ENCODE measurements around the gene ENTPD1. TPM values are rescaled to one million over a fixed set of nuclear protein-coding genes. Genes with fewer than 3 reads are reported as not detected.
"Not testable (repeated sequence)": the region's sequence is repeated elsewhere in the genome, so short reads cannot be mapped to it uniquely, and the experiment has no call there.

The ENTPD1 gene, protein sequence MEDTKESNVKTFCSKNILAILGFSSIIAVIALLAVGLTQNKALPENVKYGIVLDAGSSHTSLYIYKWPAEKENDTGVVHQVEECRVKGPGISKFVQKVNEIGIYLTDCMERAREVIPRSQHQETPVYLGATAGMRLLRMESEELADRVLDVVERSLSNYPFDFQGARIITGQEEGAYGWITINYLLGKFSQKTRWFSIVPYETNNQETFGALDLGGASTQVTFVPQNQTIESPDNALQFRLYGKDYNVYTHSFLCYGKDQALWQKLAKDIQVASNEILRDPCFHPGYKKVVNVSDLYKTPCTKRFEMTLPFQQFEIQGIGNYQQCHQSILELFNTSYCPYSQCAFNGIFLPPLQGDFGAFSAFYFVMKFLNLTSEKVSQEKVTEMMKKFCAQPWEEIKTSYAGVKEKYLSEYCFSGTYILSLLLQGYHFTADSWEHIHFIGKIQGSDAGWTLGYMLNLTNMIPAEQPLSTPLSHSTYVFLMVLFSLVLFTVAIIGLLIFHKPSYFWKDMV
- total RNA-seq (100 to 1,000 TPM in 1 of 2 donors, 10 to 100 TPM in 1; 77.8 to 110 TPM), polyA plus RNA-seq (10 to 100 TPM; 18.2 to 22.2 TPM)
- long read RNA-seq, donor 1, transcript ENTPD1-203 (10 exons, 1,903 nt): minor isoform, 13 of 231 reads
- long read RNA-seq, donor 1, transcript ENTPD1-201 (10 exons, 2,035 nt): major isoform, 108 of 231 reads
- long read RNA-seq, donor 1, partial matches to known transcripts: 41 of 231 reads
- long read RNA-seq, donor 1, other reads (novel, unspliced or antisense): 63 of 231 reads
- long read RNA-seq, donor 2, transcript ENTPD1-201 (10 exons, 2,035 nt): major isoform, 13 of 44 reads
- long read RNA-seq, donor 2, partial matches to known transcripts: 9 of 44 reads
- long read RNA-seq, donor 2, other reads (novel, unspliced or antisense): 20 of 44 reads

DNA sequence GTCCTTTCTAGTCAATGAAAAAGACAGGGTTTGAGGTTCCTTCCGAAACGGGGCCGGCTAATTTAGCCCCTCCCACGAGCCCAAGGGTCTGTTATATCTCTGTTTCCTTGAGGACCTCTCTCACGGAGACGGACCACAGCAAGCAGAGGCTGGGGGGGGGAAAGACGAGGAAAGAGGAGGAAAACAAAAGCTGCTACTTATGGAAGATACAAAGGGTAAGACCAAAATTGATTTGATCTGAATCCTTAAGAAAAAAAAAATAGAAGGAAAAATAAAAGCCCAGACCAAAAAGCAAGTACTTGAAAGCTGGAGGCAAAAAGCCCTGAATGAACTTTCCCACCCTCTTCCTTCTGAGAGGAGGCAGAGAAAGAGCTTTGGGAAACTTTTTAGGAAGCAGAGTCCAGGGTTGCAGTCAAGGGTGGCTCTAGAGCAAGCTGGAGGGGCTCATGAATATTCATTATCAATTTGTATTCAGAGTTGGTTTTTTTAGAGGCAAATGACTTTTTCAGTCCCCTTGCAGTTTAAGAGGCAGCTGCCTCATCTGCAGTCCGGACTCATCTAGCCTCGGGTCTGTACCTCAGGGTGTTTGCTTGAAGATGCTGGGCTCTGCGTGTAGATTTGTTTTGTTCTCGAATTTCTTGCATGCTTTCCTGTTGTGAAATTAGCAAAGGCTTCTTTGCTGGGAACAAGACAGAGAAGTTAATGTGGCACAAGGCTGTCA lies at the start of gene ENTPD1:
Gene ENTPD1 (plus strand): TSS at position 123 of the 721 bp plus-strand sequence. CDS start 77 bp downstream, at position 200.
- DNase-seq (peak in 1 of 2 donors; percentile 48), ATAC-seq (ENCODE audit: low FRiP score) (peak; percentile 15)
- H3K27ac ChIP-seq (ENCODE audit: low read depth in 1 of 2, low read length in 2 of 2): peak within 1 kb of the TSS; percentile 21 to 64
- peaks cover 2 to 5% of the 10 kb centered on the region in 2 donors for H3K4me1 ChIP-seq (ENCODE audit: control insufficient read depth in 1 of 2, insufficient read depth in 2 of 2, low read length in 2 of 2)
- WGBS, 2 donors: 0 to 1% methylated on average over 11 of the region's 11 CpGs
- H3K9me3 ChIP-seq (ENCODE audit: control insufficient read depth, low read length): no peaks in the 10 kb centered on the region
- no peaks in the 10 kb centered on the region for H3K27me3 ChIP-seq (ENCODE audit: control insufficient read depth in 1 of 2, insufficient read depth in 2 of 2, low read length in 1 of 2)
- intact Hi-C loops (cut with DNase I): loop anchor here in 1 of 2 donors (5.0 kb wide), 2 partner anchors 36 to 81 kb away; no protein-coding TSS in a partner anchor
- peak within 1 kb of the TSS; percentile 49 to 78 for H3K4me3 ChIP-seq (ENCODE audit: low read length in 2 of 2)
- no peaks in the 10 kb centered on the region for H3K36me3 ChIP-seq (ENCODE audit: control insufficient read depth in 1 of 2, insufficient read depth in 2 of 2, low read length in 1 of 2)

DNA sequence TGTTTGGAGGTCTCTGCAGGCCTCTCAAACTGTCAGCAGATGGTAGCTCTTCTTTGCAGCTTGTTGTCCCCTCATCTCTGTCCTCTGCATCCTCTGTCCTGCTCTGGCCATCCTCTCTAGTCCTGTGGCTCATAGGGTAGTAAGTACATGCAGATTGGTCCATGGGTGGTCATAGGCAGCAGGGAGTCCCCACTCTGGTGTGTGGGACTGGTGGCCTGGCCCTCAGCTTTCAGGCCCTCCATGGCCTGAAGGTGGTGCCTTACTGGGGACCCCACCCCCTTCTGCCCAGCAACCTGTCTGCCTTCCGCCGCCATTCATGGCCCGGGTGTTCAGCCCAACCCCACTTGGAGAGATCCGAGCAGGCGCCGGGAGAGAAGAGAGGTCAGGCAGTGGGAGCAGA lies 49.4 kb upstream of the ENTPD1 start:
- 47% methylated on average over 6 of the region's 6 CpGs for WGBS, 2 donors
- no peaks in the 10 kb centered on the region for H3K9me3 ChIP-seq (ENCODE audit: control insufficient read depth, low read length)
- ATAC-seq (ENCODE audit: low FRiP score): no peak
- H3K27ac ChIP-seq (ENCODE audit: low read depth in 1 of 2, low read length in 2 of 2): no peak overlapping the region
- no peaks in the 10 kb centered on the region for H3K36me3 ChIP-seq (ENCODE audit: control insufficient read depth in 1 of 2, insufficient read depth in 2 of 2, low read length in 1 of 2)
- intact Hi-C loops (cut with DNase I): no loop called here
- no peak overlapping the region for H3K4me3 ChIP-seq (ENCODE audit: low read length in 2 of 2)
- no peak for DNase-seq
- H3K4me1 ChIP-seq (ENCODE audit: control insufficient read depth in 1 of 2, insufficient read depth in 2 of 2, low read length in 2 of 2): no peaks in the 10 kb centered on the region
- no peaks in the 10 kb centered on the region for H3K27me3 ChIP-seq (ENCODE audit: control insufficient read depth in 1 of 2, insufficient read depth in 2 of 2, low read length in 1 of 2)

DNA sequence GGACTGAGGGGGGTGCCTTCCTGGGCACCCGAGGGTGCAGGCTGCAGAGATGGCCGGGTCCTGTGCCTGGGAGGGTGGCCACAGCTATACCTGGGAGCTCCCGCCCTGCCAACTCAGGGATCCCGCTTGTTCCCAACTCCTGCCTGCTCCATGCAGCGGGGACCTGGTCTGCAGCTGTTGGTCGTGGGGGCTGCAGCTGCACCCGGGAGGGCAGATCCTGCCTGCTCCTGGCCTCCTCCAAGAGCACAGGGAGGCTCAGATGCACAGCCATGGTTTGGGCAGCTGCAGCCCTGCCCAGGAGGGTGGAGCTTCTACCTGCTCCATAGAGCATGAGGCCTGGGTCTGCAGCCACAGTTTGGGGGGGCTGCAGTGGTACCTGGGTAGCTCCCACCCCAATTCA lies 49.0 kb upstream of the ENTPD1 start:
- H3K4me1 ChIP-seq (ENCODE audit: control insufficient read depth in 1 of 2, insufficient read depth in 2 of 2, low read length in 2 of 2): no peaks in the 10 kb centered on the region
- no peaks in the 10 kb centered on the region for H3K27me3 ChIP-seq (ENCODE audit: control insufficient read depth in 1 of 2, insufficient read depth in 2 of 2, low read length in 1 of 2)
- H3K36me3 ChIP-seq (ENCODE audit: control insufficient read depth in 1 of 2, insufficient read depth in 2 of 2, low read length in 1 of 2): no peaks in the 10 kb centered on the region
- H3K4me3 ChIP-seq (ENCODE audit: low read length in 2 of 2): no peak overlapping the region
- WGBS, 2 donors: 91 to 96% methylated on average over 7 of the region's 7 CpGs
- H3K27ac ChIP-seq (ENCODE audit: low read depth in 1 of 2, low read length in 2 of 2): no peak overlapping the region
- no peaks in the 10 kb centered on the region for H3K9me3 ChIP-seq (ENCODE audit: control insufficient read depth, low read length)
- DNase-seq (no peak), ATAC-seq (ENCODE audit: low FRiP score) (peak; percentile 38)
- intact Hi-C loops (cut with DNase I): no loop called here

DNA sequence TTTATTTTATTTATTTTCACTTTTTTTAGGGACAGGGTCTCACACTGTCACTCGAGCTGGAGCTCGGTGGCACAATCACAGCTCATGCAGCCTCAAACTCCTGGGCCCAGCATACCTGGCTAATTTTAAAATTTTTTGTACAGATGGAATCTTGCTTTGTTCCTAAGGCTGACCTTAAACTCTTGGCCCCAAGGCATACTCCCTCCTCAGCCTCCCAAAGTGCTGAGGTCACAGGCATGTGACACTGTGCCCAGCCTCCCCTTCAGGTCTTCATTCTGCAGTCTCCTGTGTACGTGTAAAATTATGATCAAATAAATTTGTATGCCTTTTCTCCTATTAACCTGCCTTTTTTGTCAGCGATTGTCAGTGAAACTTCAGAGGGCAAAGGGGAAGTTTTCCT lies 44.5 kb upstream of the ENTPD1 start:
- Histone ChIP-seq H3K27me3 (ENCODE audit: control insufficient read depth in 1 of 2, insufficient read depth in 2 of 2, low read length in 1 of 2) (no peaks in the 10 kb centered on the region), H3K36me3 (ENCODE audit: control insufficient read depth in 1 of 2, insufficient read depth in 2 of 2, low read length in 1 of 2) (no peaks in the 10 kb centered on the region), H3K27ac (ENCODE audit: low read depth in 1 of 2, low read length in 2 of 2) (no peak overlapping the region), H3K9me3 (ENCODE audit: control insufficient read depth, low read length) (no peaks in the 10 kb centered on the region), H3K4me1 (ENCODE audit: control insufficient read depth in 1 of 2, insufficient read depth in 2 of 2, low read length in 2 of 2) (no peaks in the 10 kb centered on the region), H3K4me3 (ENCODE audit: low read length in 2 of 2) (no peak overlapping the region)
- no peak for ATAC-seq (ENCODE audit: low FRiP score)
- DNase-seq: no peak
- 93 to 94% methylated on average over 4 of the region's 4 CpGs for WGBS, 2 donors
- intact Hi-C loops (cut with DNase I): no loop called here

DNA sequence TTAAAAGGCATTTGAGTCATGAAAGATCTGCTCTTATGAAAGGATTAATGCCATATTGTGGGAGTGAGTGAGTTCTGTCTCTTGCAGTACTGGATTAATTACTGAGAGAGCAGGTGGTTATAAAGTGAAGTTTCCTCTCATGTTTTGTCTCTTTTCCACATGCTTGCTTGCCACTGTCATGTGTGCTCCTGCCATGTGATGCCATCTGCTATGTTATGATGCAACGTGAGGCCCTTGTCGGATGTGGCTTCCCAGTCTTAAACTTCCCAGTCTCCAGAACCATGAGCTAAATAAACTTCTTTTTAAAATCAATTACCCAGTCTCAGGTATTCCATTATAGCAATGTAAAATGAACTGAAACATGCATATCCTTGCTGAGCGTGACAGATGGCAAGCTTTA lies 39.5 kb upstream of the ENTPD1 start:
- H3K36me3 ChIP-seq (ENCODE audit: control insufficient read depth in 1 of 2, insufficient read depth in 2 of 2, low read length in 1 of 2): no peaks in the 10 kb centered on the region
- no peaks in the 10 kb centered on the region for H3K27me3 ChIP-seq (ENCODE audit: control insufficient read depth in 1 of 2, insufficient read depth in 2 of 2, low read length in 1 of 2)
- H3K9me3 ChIP-seq (ENCODE audit: control insufficient read depth, low read length): no peaks in the 10 kb centered on the region
- no peak overlapping the region for H3K27ac ChIP-seq (ENCODE audit: low read depth in 1 of 2, low read length in 2 of 2)
- no peaks in the 10 kb centered on the region for H3K4me1 ChIP-seq (ENCODE audit: control insufficient read depth in 1 of 2, insufficient read depth in 2 of 2, low read length in 2 of 2)
- no peak overlapping the region for H3K4me3 ChIP-seq (ENCODE audit: low read length in 2 of 2)
- intact Hi-C loops (cut with DNase I): no loop called here
- 93 to 95% methylated on average over 3 of the region's 3 CpGs for WGBS, 2 donors
- ATAC-seq (ENCODE audit: low FRiP score) (no peak), DNase-seq (no peak)

DNA sequence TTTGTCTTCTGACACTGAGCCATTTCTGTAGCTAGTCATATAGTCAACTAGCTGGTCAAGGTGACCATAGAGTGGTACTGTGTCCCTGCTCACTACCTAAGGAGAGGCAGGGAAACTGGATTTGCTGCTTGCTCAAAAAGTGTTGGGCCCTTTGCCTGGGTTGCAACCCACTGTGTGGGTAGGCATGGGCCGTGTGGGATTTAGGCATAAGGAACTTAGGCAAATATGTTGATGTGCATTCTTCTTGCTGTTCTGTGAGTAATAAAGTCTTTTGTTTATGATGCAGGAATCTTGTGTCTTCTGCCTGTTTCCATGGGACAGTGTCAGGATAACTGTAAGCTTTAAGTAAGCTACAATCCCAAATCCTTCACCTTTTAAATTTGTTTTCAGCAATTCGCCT lies 39.1 kb upstream of the ENTPD1 start:
- 85 to 91% methylated on average over 2 of the region's 2 CpGs for WGBS, 2 donors
- intact Hi-C loops (cut with DNase I): no loop called here
- H3K4me1 ChIP-seq (ENCODE audit: control insufficient read depth in 1 of 2, insufficient read depth in 2 of 2, low read length in 2 of 2): no peaks in the 10 kb centered on the region
- DNase-seq (no peak), ATAC-seq (ENCODE audit: low FRiP score) (no peak)
- no peaks in the 10 kb centered on the region for H3K36me3 ChIP-seq (ENCODE audit: control insufficient read depth in 1 of 2, insufficient read depth in 2 of 2, low read length in 1 of 2)
- no peaks in the 10 kb centered on the region for H3K27me3 ChIP-seq (ENCODE audit: control insufficient read depth in 1 of 2, insufficient read depth in 2 of 2, low read length in 1 of 2)
- H3K4me3 ChIP-seq (ENCODE audit: low read length in 2 of 2): no peak overlapping the region
- H3K27ac ChIP-seq (ENCODE audit: low read depth in 1 of 2, low read length in 2 of 2): no peak overlapping the region
- no peaks in the 10 kb centered on the region for H3K9me3 ChIP-seq (ENCODE audit: control insufficient read depth, low read length)

DNA sequence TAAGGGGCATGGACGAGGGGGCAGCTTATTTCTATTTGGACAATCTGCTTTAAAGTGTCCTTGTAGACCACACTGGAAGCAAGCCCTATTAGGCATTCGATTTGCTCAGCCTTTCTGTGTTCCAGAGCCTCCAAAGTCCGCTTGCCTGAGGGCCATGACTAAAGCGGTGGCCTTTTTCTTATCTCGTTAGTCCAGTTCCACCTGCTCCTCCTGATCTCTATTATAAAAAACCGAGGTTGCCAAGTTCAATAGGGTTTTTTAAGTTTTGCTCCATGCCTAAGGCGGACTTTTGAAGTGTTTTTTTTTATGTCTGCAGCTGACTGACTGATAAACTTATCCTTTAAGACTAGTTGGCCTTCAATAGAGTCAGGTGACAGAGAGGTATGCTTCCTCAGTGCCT lies 35.2 kb upstream of the ENTPD1 start:
- 90 to 91% methylated on average over 7 of the region's 7 CpGs for WGBS, 2 donors
- H3K9me3 ChIP-seq (ENCODE audit: control insufficient read depth, low read length); ATAC-seq (ENCODE audit: low FRiP score); H3K4me1 ChIP-seq (ENCODE audit: control insufficient read depth in 1 of 2, insufficient read depth in 2 of 2, low read length in 2 of 2); H3K4me3 ChIP-seq (ENCODE audit: low read length in 2 of 2); intact Hi-C loops (cut with DNase I); H3K36me3 ChIP-seq (ENCODE audit: control insufficient read depth in 1 of 2, insufficient read depth in 2 of 2, low read length in 1 of 2); H3K27ac ChIP-seq (ENCODE audit: low read depth in 1 of 2, low read length in 2 of 2); H3K27me3 ChIP-seq (ENCODE audit: control insufficient read depth in 1 of 2, insufficient read depth in 2 of 2, low read length in 1 of 2); DNase-seq: not testable (repeated sequence)

DNA sequence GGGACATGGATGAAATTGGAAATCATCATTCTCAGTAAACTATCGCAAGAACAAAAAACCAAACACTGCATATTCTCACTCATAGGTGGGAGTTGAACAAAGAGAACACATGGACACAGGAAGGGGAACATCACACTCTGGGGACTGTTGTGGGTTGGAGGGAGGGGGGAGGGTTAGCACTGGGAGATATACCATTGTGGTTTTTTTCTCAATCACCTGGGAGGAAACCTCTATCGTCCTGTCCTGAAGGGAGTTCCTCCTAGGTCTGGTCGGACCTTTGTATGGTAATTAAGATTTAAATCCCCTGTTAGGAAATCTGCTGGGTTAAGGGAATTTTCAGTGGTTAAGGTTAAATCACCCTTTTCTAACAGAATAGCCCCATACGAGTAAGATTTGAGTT lies 33.5 kb upstream of the ENTPD1 start:
- H3K36me3 ChIP-seq (ENCODE audit: control insufficient read depth in 1 of 2, insufficient read depth in 2 of 2, low read length in 1 of 2); H3K4me1 ChIP-seq (ENCODE audit: control insufficient read depth in 1 of 2, insufficient read depth in 2 of 2, low read length in 2 of 2); H3K27ac ChIP-seq (ENCODE audit: low read depth in 1 of 2, low read length in 2 of 2); DNase-seq; H3K27me3 ChIP-seq (ENCODE audit: control insufficient read depth in 1 of 2, insufficient read depth in 2 of 2, low read length in 1 of 2); ATAC-seq (ENCODE audit: low FRiP score); H3K9me3 ChIP-seq (ENCODE audit: control insufficient read depth, low read length); intact Hi-C loops (cut with DNase I); H3K4me3 ChIP-seq (ENCODE audit: low read length in 2 of 2): not testable (repeated sequence)
- WGBS, 2 donors: 90 to 95% methylated on average over 4 of the region's 4 CpGs

Measured in aorta (tissue), 5 donors.